HCT116 (cell line): ENCODE data around the gene HDAC7. TPM values are rescaled to one million over a fixed set of nuclear protein-coding genes. Genes with fewer than 3 reads are reported as not detected.

Experiments used
- ATAC-seq: fragments of 200-7000 bp; cut with Tn5 transposase; 2 replicates; pipeline ENCODE4 v1.9.1; 2020; ENCODE audit warnings: mild to moderate bottlenecking, moderate library complexity
- BruUV-seq: library from RNA; stranded (reverse); fragments of 400-500 nt; replicated peaks from 2 replicates; lab custom pipeline; 2021; lab: Mats Ljungman, UMichigan
- CTCF ChIA-PET: fragments of 300-600 bp; sonication (Branson Sonifier 250); formaldehyde crosslinking; loops from one replicate; lab custom pipeline; 2021; ENCODE audit warnings: antibody characterized with exemption; lab: Charles Lee
- POLR2A ChIA-PET: fragments of 300-600, 350-600 bp; sonication (Branson Sonifier 250); formaldehyde crosslinking; loops from one replicate; lab custom pipeline; 2021; ENCODE audit warnings: antibody characterized with exemption; lab: Charles Lee
- RAD21 ChIA-PET, 2 experiments: fragments of 300-600 bp; sonication (Branson Sonifier 250); formaldehyde crosslinking; loops; one replicate each; lab custom pipeline; 2023; ENCODE audit warnings: low total read pairs in 2 of 2; ENCODE audit not compliant: uncharacterized antibody in 2 of 2, unreplicated experiment in 2 of 2, low non-redundant PET in 1 of 2; lab: Charles Lee
- DNase-seq: peaks from one replicate; pipeline ENCODE4 v3.0.0-alpha.2; 2010; ENCODE audit warnings: low read depth, low spot score
- H2AFZ ChIP-seq: fragments of 200-600 bp; shearing (Covaris generic), sonication (generic); 2 replicates; pipeline ENCODE4 v1.6.1; 2017; ENCODE audit warnings: low read depth, mixed run types, mixed read lengths, antibody characterized with exemption, low read length; ENCODE audit not compliant: poor library complexity, severe bottlenecking
- H3K27ac ChIP-seq: 2 replicates; pipeline ENCODE4 v1.5.1; 2012; ENCODE audit warnings: low read depth, low read length
- H3K27me3 ChIP-seq: fragments of 200-600 bp; sonication (generic); 2 replicates; pipeline ENCODE4 v1.6.1; 2016; ENCODE audit warnings: mixed run types, low read length, mixed read lengths; ENCODE audit not compliant: insufficient read depth
- H3K36me3 ChIP-seq, 2 experiments: fragments of 200-500 bp in 1 of 2; fragments of 200-600 bp in 1 of 2; sonication (Bioruptor generic) in 1 of 2; sonication (generic) in 1 of 2; 2 replicates each; pipeline versions ENCODE4 v1.5.1 to v1.6.1; 2014 to 2016; ENCODE audit warnings: low read length in 2 of 2, inconsistent platforms in 1 of 2, mixed read lengths in 1 of 2, mixed run types in 1 of 2; ENCODE audit not compliant: insufficient read depth in 2 of 2, control insufficient read depth in 1 of 2
- H3K4me1 ChIP-seq, 2 experiments: fragments of 200-600 bp in 1 of 2; sonication (generic) in 1 of 2; 2 replicates each; pipeline versions ENCODE4 v1.5.1 to v1.6.1; 2012 to 2017; ENCODE audit warnings: low read length in 2 of 2, inconsistent platforms in 1 of 2, mild to moderate bottlenecking in 1 of 2, mixed read lengths in 1 of 2, mixed run types in 1 of 2, moderate library complexity in 1 of 2; ENCODE audit not compliant: insufficient read depth in 2 of 2, control insufficient read depth in 1 of 2
- H3K4me2 ChIP-seq: fragments of 200-600 bp; sonication (generic); 2 replicates; pipeline ENCODE4 v1.6.1; 2017; ENCODE audit warnings: mixed run types, low read length, mixed read lengths
- H3K4me3 ChIP-seq, 2 experiments: fragments of 200-600 bp in 1 of 2; sonication (generic) in 1 of 2; replicated peaks in 1 of 2; 2 replicates each; pipeline ENCODE4 v1.5.1; 2011 to 2016; ENCODE audit warnings: low read length in 2 of 2, control low read depth in 1 of 2, low read depth in 1 of 2, mild to moderate bottlenecking in 1 of 2, mixed read lengths in 1 of 2, mixed run types in 1 of 2
- H3K79me2 ChIP-seq: fragments of 200-600 bp; sonication (generic); 2 replicates; pipeline ENCODE4 v1.6.1; 2017; ENCODE audit warnings: mild to moderate bottlenecking, mixed run types, low read length, moderate library complexity, mixed read lengths; ENCODE audit not compliant: insufficient read depth
- H3K9ac ChIP-seq: fragments of 200-600 bp; sonication (generic); 2 replicates; pipeline ENCODE4 v1.6.1; 2016; ENCODE audit warnings: low read length, mixed read lengths
- H3K9me2 ChIP-seq: fragments of 200-600 bp; sonication (generic), shearing (Covaris generic); 2 replicates; pipeline ENCODE4 v1.6.1; 2017; ENCODE audit warnings: mixed run types, mild to moderate bottlenecking, moderate library complexity; ENCODE audit not compliant: insufficient read depth
- H3K9me3 ChIP-seq, 2 experiments: fragments of 200-500 bp in 1 of 2; fragments of 200-600 bp in 1 of 2; sonication (Bioruptor generic) in 1 of 2; sonication (generic) in 1 of 2; 2 replicates each; pipeline ENCODE4 v1.6.1; 2014 to 2017; ENCODE audit warnings: low read length in 2 of 2, mixed read lengths in 2 of 2, inconsistent platforms in 1 of 2, low read depth in 1 of 2, mild to moderate bottlenecking in 1 of 2, mixed run types in 1 of 2, moderate library complexity in 1 of 2; ENCODE audit not compliant: control insufficient read depth in 1 of 2, insufficient read depth in 1 of 2
- H4K20me1 ChIP-seq: fragments of 200-600 bp; sonication (generic), shearing (Covaris generic); 2 replicates; pipeline ENCODE4 v1.6.1; 2017; ENCODE audit warnings: mixed run types, mild to moderate bottlenecking, moderate library complexity; ENCODE audit not compliant: insufficient read depth
- CBX3 ChIP-seq: IDR thresholded peaks from 2 replicates; pipeline ENCODE4 v1.6.1; 2012; ENCODE audit warnings: low read depth
- CEBPB ChIP-seq: IDR thresholded peaks from 2 replicates; pipeline ENCODE4 v1.6.1; 2012; ENCODE audit warnings: low read depth
- EZH2 ChIP-seq: fragments of 200-600 bp; sonication (generic); IDR thresholded peaks from 2 replicates; pipeline ENCODE4 v1.6.1; 2017; ENCODE audit warnings: antibody characterized with exemption, mixed run types
- EZH2phosphoT487 ChIP-seq: fragments of 200-600 bp; IDR thresholded peaks from 2 replicates; pipeline ENCODE4 v1.6.1; 2018; ENCODE audit warnings: antibody characterized with exemption, borderline replicate concordance
- FOSL1 ChIP-seq: IDR thresholded peaks from 2 replicates; pipeline ENCODE4 v1.6.1; 2012; ENCODE audit warnings: low read depth
- JUND ChIP-seq: IDR thresholded peaks from 2 replicates; pipeline ENCODE4 v1.6.1; 2012
- POLR2A ChIP-seq: IDR thresholded peaks from 2 replicates; pipeline ENCODE4 v1.7.0; 2011; ENCODE audit warnings: borderline replicate concordance; ENCODE audit not compliant: insufficient read depth, insufficient read length; ENCODE audit errors: extremely low read depth
- POLR2AphosphoS5 ChIP-seq: IDR thresholded peaks from 2 replicates; pipeline ENCODE4 v1.6.1; 2011; ENCODE audit warnings: mild to moderate bottlenecking, low read depth, low read length, moderate library complexity
- RAD21 ChIP-seq: IDR thresholded peaks from 2 replicates; pipeline ENCODE4 v1.6.1; 2012; ENCODE audit warnings: low read depth, mild to moderate bottlenecking
- SIN3A ChIP-seq: IDR thresholded peaks from 2 replicates; pipeline ENCODE4 v1.6.1; 2012; ENCODE audit warnings: low read depth
- SP1 ChIP-seq: IDR thresholded peaks from 2 replicates; pipeline ENCODE4 v1.6.1; 2012; ENCODE audit warnings: low read depth
- SRF ChIP-seq: IDR thresholded peaks from 2 replicates; pipeline ENCODE4 v1.6.1; 2012; ENCODE audit warnings: low read depth
- TCF7L2 ChIP-seq: IDR thresholded peaks from 2 replicates; pipeline ENCODE4 v1.7.0; 2011; ENCODE audit warnings: borderline replicate concordance, inconsistent platforms; ENCODE audit not compliant: insufficient read depth, insufficient read length; ENCODE audit errors: extremely low read depth
- YY1 ChIP-seq: IDR thresholded peaks from 2 replicates; pipeline ENCODE4 v1.6.1; 2011; ENCODE audit warnings: low read length, low read depth, moderate library complexity, mild to moderate bottlenecking; ENCODE audit not compliant: insufficient replicate concordance; ENCODE audit errors: extremely low read depth
- ZNF274 ChIP-seq: fragments of 200-500 bp; sonication (Bioruptor generic); IDR thresholded peaks from 2 replicates; pipeline ENCODE4 v1.6.1; 2014; ENCODE audit warnings: mild to moderate bottlenecking, low read depth, low read length, inconsistent platforms
- intact Hi-C: fragments of 100-400 bp; cut with micrococcal nuclease; formaldehyde crosslinking; loops from 2 replicates; pipeline ENCODE4 v1.10.0; 2022
- total RNA-seq: library from RNA; stranded (reverse); gene quantifications from one replicate; pipeline ENCODE4 v1.2.1, GENCODE V29; 2021; ENCODE audit not compliant: unreplicated experiment
- TF ChIP-seq, protein P1 (sequence below): IDR thresholded peaks from 2 replicates; pipeline ENCODE4 v1.6.1; 2012
- TF ChIP-seq, protein P2 (sequence below): IDR thresholded peaks from 2 replicates; pipeline ENCODE4 v1.6.1; 2012; ENCODE audit warnings: low read depth
- TF ChIP-seq, protein P3 (sequence below): IDR thresholded peaks from 2 replicates; pipeline ENCODE4 v1.6.1; 2012
- TF ChIP-seq, protein P4 (sequence below): IDR thresholded peaks from 2 replicates; pipeline ENCODE4 v1.6.1; 2011; ENCODE audit warnings: mild to moderate bottlenecking, low read length, moderate library complexity; ENCODE audit not compliant: insufficient replicate concordance; ENCODE audit errors: extremely low read depth

HDAC7 gene
- total RNA-seq, 1 experiment from 2014 or later, result 38.1 TPM

DNA sequence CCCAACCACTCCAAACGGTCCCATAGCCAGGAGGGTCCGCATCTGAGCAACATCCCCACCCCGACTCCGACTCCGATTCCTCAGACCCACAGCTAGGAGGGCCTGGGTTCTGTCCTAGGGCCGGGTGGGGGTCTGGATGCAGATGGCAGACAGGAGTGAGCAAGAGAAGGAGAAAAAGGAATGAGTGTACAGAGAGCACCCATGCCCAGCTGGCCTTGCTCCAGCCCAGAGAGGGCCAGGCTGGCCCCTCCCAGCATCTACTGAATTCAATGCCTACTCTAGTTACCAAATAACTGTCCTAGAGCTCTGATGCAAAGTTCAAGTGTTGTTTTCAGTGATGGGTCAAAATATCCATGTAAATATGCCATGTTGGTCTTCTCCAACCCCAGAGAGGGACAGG lies 44.3 kb upstream of the HDAC7 start:
- Histone ChIP-seq H3K4me3 (no peak overlapping the region), H3K27me3 (no peaks in the 10 kb centered on the region), H3K4me1 (peaks cover 3 to 16% of the 10 kb centered on the region in 2 experiments), H3K36me3 (no peaks in the 10 kb centered on the region), H4K20me1 (no peaks in the 10 kb centered on the region), H3K79me2 (no peaks in the 10 kb centered on the region), H2AFZ (no peak overlapping the region), H3K9me3 (no peaks in the 10 kb centered on the region), H3K4me2 (no peak overlapping the region), H3K9ac (no peak overlapping the region), H3K27ac (no peak overlapping the region), H3K9me2 (no peaks in the 10 kb centered on the region)
- TF ChIP-seq YY1, result no peak
- no peak for TF ChIP-seq SRF
- no peak for TF ChIP-seq EZH2
- TF ChIP-seq, protein P1, sequence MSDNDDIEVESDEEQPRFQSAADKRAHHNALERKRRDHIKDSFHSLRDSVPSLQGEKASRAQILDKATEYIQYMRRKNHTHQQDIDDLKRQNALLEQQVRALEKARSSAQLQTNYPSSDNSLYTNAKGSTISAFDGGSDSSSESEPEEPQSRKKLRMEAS, result no peak
- TF ChIP-seq EZH2phosphoT487, result no peak
- TF ChIP-seq, protein P2, sequence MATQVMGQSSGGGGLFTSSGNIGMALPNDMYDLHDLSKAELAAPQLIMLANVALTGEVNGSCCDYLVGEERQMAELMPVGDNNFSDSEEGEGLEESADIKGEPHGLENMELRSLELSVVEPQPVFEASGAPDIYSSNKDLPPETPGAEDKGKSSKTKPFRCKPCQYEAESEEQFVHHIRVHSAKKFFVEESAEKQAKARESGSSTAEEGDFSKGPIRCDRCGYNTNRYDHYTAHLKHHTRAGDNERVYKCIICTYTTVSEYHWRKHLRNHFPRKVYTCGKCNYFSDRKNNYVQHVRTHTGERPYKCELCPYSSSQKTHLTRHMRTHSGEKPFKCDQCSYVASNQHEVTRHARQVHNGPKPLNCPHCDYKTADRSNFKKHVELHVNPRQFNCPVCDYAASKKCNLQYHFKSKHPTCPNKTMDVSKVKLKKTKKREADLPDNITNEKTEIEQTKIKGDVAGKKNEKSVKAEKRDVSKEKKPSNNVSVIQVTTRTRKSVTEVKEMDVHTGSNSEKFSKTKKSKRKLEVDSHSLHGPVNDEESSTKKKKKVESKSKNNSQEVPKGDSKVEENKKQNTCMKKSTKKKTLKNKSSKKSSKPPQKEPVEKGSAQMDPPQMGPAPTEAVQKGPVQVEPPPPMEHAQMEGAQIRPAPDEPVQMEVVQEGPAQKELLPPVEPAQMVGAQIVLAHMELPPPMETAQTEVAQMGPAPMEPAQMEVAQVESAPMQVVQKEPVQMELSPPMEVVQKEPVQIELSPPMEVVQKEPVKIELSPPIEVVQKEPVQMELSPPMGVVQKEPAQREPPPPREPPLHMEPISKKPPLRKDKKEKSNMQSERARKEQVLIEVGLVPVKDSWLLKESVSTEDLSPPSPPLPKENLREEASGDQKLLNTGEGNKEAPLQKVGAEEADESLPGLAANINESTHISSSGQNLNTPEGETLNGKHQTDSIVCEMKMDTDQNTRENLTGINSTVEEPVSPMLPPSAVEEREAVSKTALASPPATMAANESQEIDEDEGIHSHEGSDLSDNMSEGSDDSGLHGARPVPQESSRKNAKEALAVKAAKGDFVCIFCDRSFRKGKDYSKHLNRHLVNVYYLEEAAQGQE, result no peak
- TF ChIP-seq SP1, result no peak
- TF ChIP-seq ZNF274, result no peak
- TF ChIP-seq, protein P3, sequence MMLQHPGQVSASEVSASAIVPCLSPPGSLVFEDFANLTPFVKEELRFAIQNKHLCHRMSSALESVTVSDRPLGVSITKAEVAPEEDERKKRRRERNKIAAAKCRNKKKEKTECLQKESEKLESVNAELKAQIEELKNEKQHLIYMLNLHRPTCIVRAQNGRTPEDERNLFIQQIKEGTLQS, result no peak
- no peak for TF ChIP-seq CBX3
- no peak for TF ChIP-seq CEBPB
- TF ChIP-seq POLR2AphosphoS5, result no peak
- no peak for TF ChIP-seq FOSL1
- no peak for TF ChIP-seq TCF7L2
- TF ChIP-seq RAD21, result no peak
- TF ChIP-seq JUND, result no peak
- TF ChIP-seq, protein P4, sequence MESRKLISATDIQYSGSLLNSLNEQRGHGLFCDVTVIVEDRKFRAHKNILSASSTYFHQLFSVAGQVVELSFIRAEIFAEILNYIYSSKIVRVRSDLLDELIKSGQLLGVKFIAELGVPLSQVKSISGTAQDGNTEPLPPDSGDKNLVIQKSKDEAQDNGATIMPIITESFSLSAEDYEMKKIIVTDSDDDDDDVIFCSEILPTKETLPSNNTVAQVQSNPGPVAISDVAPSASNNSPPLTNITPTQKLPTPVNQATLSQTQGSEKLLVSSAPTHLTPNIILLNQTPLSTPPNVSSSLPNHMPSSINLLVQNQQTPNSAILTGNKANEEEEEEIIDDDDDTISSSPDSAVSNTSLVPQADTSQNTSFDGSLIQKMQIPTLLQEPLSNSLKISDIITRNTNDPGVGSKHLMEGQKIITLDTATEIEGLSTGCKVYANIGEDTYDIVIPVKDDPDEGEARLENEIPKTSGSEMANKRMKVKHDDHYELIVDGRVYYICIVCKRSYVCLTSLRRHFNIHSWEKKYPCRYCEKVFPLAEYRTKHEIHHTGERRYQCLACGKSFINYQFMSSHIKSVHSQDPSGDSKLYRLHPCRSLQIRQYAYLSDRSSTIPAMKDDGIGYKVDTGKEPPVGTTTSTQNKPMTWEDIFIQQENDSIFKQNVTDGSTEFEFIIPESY, result no peak
- TF ChIP-seq SIN3A, result no peak
- no peak for TF ChIP-seq POLR2A
- no peak for DNase-seq
- RAD21 ChIA-PET, result no interaction called here
- no TSS peak for BruUV-seq
- CTCF ChIA-PET, result no interaction called here
- POLR2A ChIA-PET, result no interaction called here
- intact Hi-C loops, result no loop called here
- no peak for ATAC-seq
